OCI-LY7 (cell line): Measurements from ENCODE around the gene CUX1. TPM values are rescaled to one million over a fixed set of nuclear protein-coding genes. Genes with fewer than 3 reads are reported as not detected.

Experiments used
- BruUV-seq: library from RNA; stranded (reverse); fragments of 400-500 nt; replicated peaks from 2 replicates; lab custom pipeline; 2021; lab: Mats Ljungman, UMichigan
- CTCF ChIA-PET: fragments of 300-600 bp; sonication (Branson Sonifier 250); formaldehyde crosslinking; loops from one replicate; lab custom pipeline; 2022; ENCODE audit warnings: antibody characterized with exemption; ENCODE audit not compliant: unreplicated experiment; lab: Charles Lee
- POLR2A ChIA-PET: fragments of 300-600 bp; sonication (Branson Sonifier 250); formaldehyde crosslinking; loops from one replicate; lab custom pipeline; 2022; ENCODE audit warnings: antibody characterized with exemption; lab: Charles Lee
- DNase-seq: peaks from one replicate; pipeline ENCODE4 v3.0.0-alpha.2; 2015; ENCODE audit warnings: low spot score
- H2AFZ ChIP-seq: fragments of 200-600 bp; sonication (generic), shearing (Covaris generic); 2 replicates; pipeline ENCODE4 v1.6.1; 2014; ENCODE audit warnings: mild to moderate bottlenecking, antibody characterized with exemption, low read length, moderate library complexity
- H3K27ac ChIP-seq: fragments of 200-600 bp; sonication (generic); 2 replicates; pipeline ENCODE4 v1.5.1; 2014; ENCODE audit warnings: mixed run types, low read depth, mild to moderate bottlenecking, moderate library complexity, low read length, inconsistent platforms; ENCODE audit not compliant: poor library complexity, severe bottlenecking
- H3K36me3 ChIP-seq: fragments of 200-600 bp; sonication (generic); 2 replicates; pipeline ENCODE4 v1.6.1; 2014; ENCODE audit warnings: mild to moderate bottlenecking, antibody characterized with exemption, low read length, moderate library complexity, mixed read lengths; ENCODE audit not compliant: insufficient read depth
- H3K4me1 ChIP-seq: fragments of 200-600 bp; sonication (generic); 2 replicates; pipeline ENCODE4 v1.5.1; 2014; ENCODE audit warnings: mild to moderate bottlenecking, low read length; ENCODE audit not compliant: insufficient read depth, poor library complexity, severe bottlenecking
- H3K4me2 ChIP-seq: fragments of 200-600 bp; sonication (generic); 2 replicates; pipeline ENCODE4 v1.6.1; 2014; ENCODE audit warnings: mild to moderate bottlenecking, low read length
- H3K4me3 ChIP-seq: fragments of 200-600 bp; sonication (generic); 2 replicates; pipeline ENCODE4 v1.5.1; 2014; ENCODE audit warnings: mild to moderate bottlenecking, low read depth, low read length; ENCODE audit not compliant: poor library complexity, severe bottlenecking
- H3K79me2 ChIP-seq: fragments of 200-600 bp; sonication (generic); 2 replicates; pipeline ENCODE4 v1.6.1; 2016; ENCODE audit warnings: low read depth, mild to moderate bottlenecking, low read length, moderate library complexity, mixed read lengths; ENCODE audit not compliant: insufficient read depth
- H3K9me2 ChIP-seq: fragments of 200-600 bp; sonication (generic); 2 replicates; pipeline ENCODE4 v1.6.1; 2016; ENCODE audit warnings: mild to moderate bottlenecking, low read length, mixed read lengths; ENCODE audit not compliant: insufficient read depth
- H3K9me3 ChIP-seq: fragments of 200-600 bp; sonication (generic); 2 replicates; pipeline ENCODE4 v1.6.1; 2014; ENCODE audit warnings: mild to moderate bottlenecking, mixed run types, low read length, mixed read lengths
- H4K20me1 ChIP-seq: fragments of 200-600 bp; sonication (generic); 2 replicates; pipeline ENCODE4 v1.6.1; 2014; ENCODE audit warnings: mild to moderate bottlenecking, antibody characterized with exemption, low read length, moderate library complexity, mixed read lengths; ENCODE audit not compliant: insufficient read depth
- CTCF ChIP-seq: fragments of 200-600 bp; sonication (generic); conservative IDR thresholded peaks from 2 replicates; pipeline ENCODE4 v1.5.1; 2014; ENCODE audit warnings: mild to moderate bottlenecking, antibody characterized with exemption, low read length, moderate library complexity, mixed read lengths
- EZH2phosphoT487 ChIP-seq: fragments of 200-600 bp; sonication (generic); IDR thresholded peaks from 2 replicates; pipeline ENCODE4 v1.6.1; 2018; ENCODE audit warnings: low read depth, borderline replicate concordance, mild to moderate bottlenecking, mixed run types, antibody characterized with exemption, low read length, moderate library complexity, mixed read lengths
- intact Hi-C: fragments of 100-400 bp; cut with micrococcal nuclease; formaldehyde crosslinking; loops from one replicate; pipeline ENCODE4 v1.10.0; 2022; ENCODE audit not compliant: unreplicated experiment
- total RNA-seq, 2 experiments: library from RNA; depleted of rRNA in 1 of 2; stranded (reverse); fragments of >200 nt in 1 of 2; shearing (Covaris generic) in 1 of 2; gene quantifications; 2 replicates each; pipeline ENCODE4 v1.2.3, GENCODE V29; 2014 to 2022

Gene CUX1
- total RNA-seq, 2 experiments from 2014 or later, result 143 to 199 TPM

- Histone ChIP-seq H3K4me1 (no peaks in the 10 kb centered on the region), H3K9me2 (no peaks in the 10 kb centered on the region), H3K4me2 (no peak overlapping the region), H2AFZ (no peak overlapping the region), H3K4me3 (no peak overlapping the region), H3K9me3 (no peaks in the 10 kb centered on the region), H3K79me2 (no peaks in the 10 kb centered on the region), H4K20me1 (no peaks in the 10 kb centered on the region), H3K27ac (no peak overlapping the region), H3K36me3 (peaks cover 98% of the 10 kb centered on the region)
- BruUV-seq, result no TSS peak
- ChIA-PET POLR2A (no interaction called here), CTCF (no interaction called here)
- TF ChIP-seq CTCF (no peak), EZH2phosphoT487 (no peak)
- intact Hi-C loops, result no loop called here
- DNase-seq, result no peak
Measured at GRCh38 chr7:102188746-102189145, 371.3 kb downstream of the CUX1 start.

- H3K27ac ChIP-seq, result no peak overlapping the region
- H3K9me3 ChIP-seq, result no peaks in the 10 kb centered on the region
- H4K20me1 ChIP-seq, result no peaks in the 10 kb centered on the region
- H3K4me1 ChIP-seq, result no peaks in the 10 kb centered on the region
- ChIA-PET CTCF (no interaction called here), POLR2A (no interaction called here)
- no peaks in the 10 kb centered on the region for H3K9me2 ChIP-seq
- peaks cover 98% of the 10 kb centered on the region for H3K36me3 ChIP-seq
- no peak overlapping the region for H2AFZ ChIP-seq
- H3K79me2 ChIP-seq, result no peaks in the 10 kb centered on the region
- intact Hi-C loops, result no loop called here
- BruUV-seq, result no TSS peak
- no peak for DNase-seq
- no peak overlapping the region for H3K4me3 ChIP-seq
- TF ChIP-seq CTCF (no peak), EZH2phosphoT487 (no peak)
- H3K4me2 ChIP-seq, result no peak overlapping the region
Measured at GRCh38 chr7:102189756-102190155, 372.3 kb downstream of the CUX1 start.

GRCh38 chr7:102190776-102191350 is 373.4 kb downstream of the CUX1 start:
- Histone ChIP-seq H3K4me2 (no peak overlapping the region), H3K4me1 (no peaks in the 10 kb centered on the region), H3K27ac (no peak overlapping the region), H3K9me2 (no peaks in the 10 kb centered on the region), H3K36me3 (peaks cover 98% of the 10 kb centered on the region), H2AFZ (no peak overlapping the region), H4K20me1 (no peaks in the 10 kb centered on the region), H3K4me3 (no peak overlapping the region), H3K79me2 (no peaks in the 10 kb centered on the region), H3K9me3 (no peaks in the 10 kb centered on the region)
- ChIA-PET CTCF (no interaction called here), POLR2A (interaction anchor here (0.5 kb wide), 1 partner anchor 321 kb away, joined by 4 read pairs; no protein-coding TSS in a partner anchor)
- no TSS peak for BruUV-seq
- intact Hi-C loops, result no loop called here
- TF ChIP-seq EZH2phosphoT487, result no peak
- TF ChIP-seq CTCF, result no peak
- DNase-seq, result no peak
